Measurements from ENCODE around the gene IDS.
"Not testable (repeated sequence)": the region's sequence is repeated elsewhere in the genome, so short reads cannot be mapped to it uniquely, and the experiment has no call there.

The IDS gene

GRCh38 chrX:149515954-149516602, 11.0 kb upstream of the IDS start:
- H3K4me1 ChIP-seq: peaks cover 12% of the 10 kb centered on the region
- H3K9ac ChIP-seq: no peak overlapping the region
- H3K4me2 ChIP-seq: no peak overlapping the region
- no peaks in the 10 kb centered on the region for H3K27me3 ChIP-seq
- no peak for TF ChIP-seq Cebpa-rat (IDR thresholded peaks at IDR 0.05)
- no peaks in the 10 kb centered on the region for H3K36me3 ChIP-seq
- H3K27ac ChIP-seq: no peak overlapping the region
- H3K4me3 ChIP-seq: no peak overlapping the region
- no peaks in the 10 kb centered on the region for H4K20me1 ChIP-seq
- no peaks in the 10 kb centered on the region for H3K9me3 ChIP-seq

GRCh38 chrX:149513825-149514428, 8.8 kb upstream of the IDS start:
- no peak for TF ChIP-seq Cebpa-rat (IDR thresholded peaks at IDR 0.05)
- Histone ChIP-seq H3K36me3 (no peaks in the 10 kb centered on the region), H3K4me2 (peak overlapping the region; percentile 49), H3K27ac (no peak overlapping the region), H3K27me3 (no peaks in the 10 kb centered on the region), H3K9ac (no peak overlapping the region), H4K20me1 (no peaks in the 10 kb centered on the region), H3K4me3 (no peak overlapping the region), H3K9me3 (no peaks in the 10 kb centered on the region), H3K4me1 (peaks cover 12% of the 10 kb centered on the region)

- H3K4me2 ChIP-seq: no peak overlapping the region
- H3K27me3 ChIP-seq: no peaks in the 10 kb centered on the region
- no peaks in the 10 kb centered on the region for H4K20me1 ChIP-seq
- H3K4me3 ChIP-seq: no peak overlapping the region
- no peak overlapping the region for H3K9ac ChIP-seq
- no peak overlapping the region for H3K27ac ChIP-seq
- no peak for TF ChIP-seq Cebpa-rat (IDR thresholded peaks at IDR 0.05)
- H3K36me3 ChIP-seq: no peaks in the 10 kb centered on the region
- peaks cover 12% of the 10 kb centered on the region for H3K4me1 ChIP-seq
- no peaks in the 10 kb centered on the region for H3K9me3 ChIP-seq
Measured at GRCh38 chrX:149512225-149512885, 7.2 kb upstream of the IDS start.

GRCh38 chrX:149511081-149511480, 6.0 kb upstream of the IDS start:
- no peak for TF ChIP-seq Cebpa-rat (IDR thresholded peaks at IDR 0.05)
- H3K36me3 ChIP-seq: no peaks in the 10 kb centered on the region
- H3K4me2 ChIP-seq: no peak overlapping the region
- peaks cover 12% of the 10 kb centered on the region for H3K4me1 ChIP-seq
- H3K9me3 ChIP-seq: no peaks in the 10 kb centered on the region
- H3K27me3 ChIP-seq: no peaks in the 10 kb centered on the region
- H3K9ac ChIP-seq: no peak overlapping the region
- no peaks in the 10 kb centered on the region for H4K20me1 ChIP-seq
- H3K27ac ChIP-seq: no peak overlapping the region
- H3K4me3 ChIP-seq: no peak overlapping the region

GRCh38 chrX:149510386-149510785, 5.3 kb upstream of the IDS start:
- Histone ChIP-seq H3K36me3 (no peaks in the 10 kb centered on the region), H3K4me3 (no peak overlapping the region), H3K27me3 (no peaks in the 10 kb centered on the region), H3K9me3 (no peaks in the 10 kb centered on the region), H3K4me2 (no peak overlapping the region), H3K27ac (no peak overlapping the region), H3K9ac (no peak overlapping the region), H3K4me1 (peaks cover 12% of the 10 kb centered on the region), H4K20me1 (no peaks in the 10 kb centered on the region)
- no peak for TF ChIP-seq Cebpa-rat (IDR thresholded peaks at IDR 0.05)

- TF ChIP-seq Cebpa-rat (IDR thresholded peaks at IDR 0.05): no peak
- Histone ChIP-seq H3K4me3 (no peak overlapping the region), H4K20me1 (no peaks in the 10 kb centered on the region), H3K9ac (no peak overlapping the region), H3K27me3 (no peaks in the 10 kb centered on the region), H3K4me1 (peaks cover 12% of the 10 kb centered on the region), H3K4me2 (no peak overlapping the region), H3K27ac (no peak overlapping the region), H3K9me3 (no peaks in the 10 kb centered on the region), H3K36me3 (no peaks in the 10 kb centered on the region)
Measured at GRCh38 chrX:149508467-149508866, 3.4 kb upstream of the IDS start.

GRCh38 chrX:149506349-149506748, 1.2 kb upstream of the IDS start:
- Histone ChIP-seq H3K4me2 (no peak overlapping the region), H3K27ac (no peak overlapping the region)

GRCh38 chrX:149505671-149506070, 565 bp upstream of the IDS start:
- H4K20me1 ChIP-seq: peaks cover 8% of the 10 kb centered on the region; the same call in 1 of the 2 replicates
- no peaks in the 10 kb centered on the region for H3K27me3 ChIP-seq
- peak overlapping the region; percentile 63 for H3K4me2 ChIP-seq
- H3K36me3 ChIP-seq: peaks cover 20% of the 10 kb centered on the region
- peak overlapping the region; percentile 71; the same call in 1 of the 2 replicates for H3K4me3 ChIP-seq
- H3K4me1 ChIP-seq: peaks cover 11% of the 10 kb centered on the region
- TF ChIP-seq Cebpa-rat (IDR thresholded peaks at IDR 0.05): no peak
- H3K9ac ChIP-seq: no peak overlapping the region
- H3K9me3 ChIP-seq: no peaks in the 10 kb centered on the region
- no peak overlapping the region for H3K27ac ChIP-seq

More at GRCh38 chrX:149506349-149506748, 1.2 kb upstream of the IDS start:
- Histone ChIP-seq H3K4me1 (peaks cover 11% of the 10 kb centered on the region), H3K27me3 (no peaks in the 10 kb centered on the region), H3K9ac (no peak overlapping the region), H3K9me3 (no peaks in the 10 kb centered on the region), H3K4me3 (no peak overlapping the region), H3K36me3 (peaks cover 14% of the 10 kb centered on the region), H4K20me1 (peaks cover 8% of the 10 kb centered on the region; the same call in 1 of the 2 replicates)
- no peak for TF ChIP-seq Cebpa-rat (IDR thresholded peaks at IDR 0.05)

- H3K9me3 ChIP-seq: no peaks in the 10 kb centered on the region
- no peak for TF ChIP-seq Cebpa-rat (IDR thresholded peaks at IDR 0.05)
- peak overlapping the region; percentile 77 for H3K9ac ChIP-seq
- H3K4me2 ChIP-seq: peak overlapping the region; percentile 63
- peak overlapping the region; percentile 79 for H3K27ac ChIP-seq
- H4K20me1 ChIP-seq: peaks cover 8% of the 10 kb centered on the region; the same call in 1 of the 2 replicates
- H3K4me1 ChIP-seq: peaks cover 11% of the 10 kb centered on the region
- peaks cover 33% of the 10 kb centered on the region for H3K36me3 ChIP-seq
- H3K27me3 ChIP-seq: no peaks in the 10 kb centered on the region
- H3K4me3 ChIP-seq: peak overlapping the region; percentile 71
Measured at GRCh38 chrX:149504226-149504914, 736 bp downstream of the IDS start.

- H3K9me3 ChIP-seq, H4K20me1 ChIP-seq, H3K9ac ChIP-seq, H3K27me3 ChIP-seq, H3K27ac ChIP-seq, H3K4me3 ChIP-seq: not testable (repeated sequence)
- H3K36me3 ChIP-seq: peaks cover 43% of the 10 kb centered on the region
- peak overlapping the region; percentile 63 for H3K4me2 ChIP-seq
- H3K4me1 ChIP-seq: peaks cover 11% of the 10 kb centered on the region
Measured at GRCh38 chrX:149503446-149503845, 1.7 kb downstream of the IDS start.

- not testable (repeated sequence) for H4K20me1 ChIP-seq, H3K4me2 ChIP-seq, H3K27me3 ChIP-seq, H3K4me3 ChIP-seq, H3K9ac ChIP-seq, H3K9me3 ChIP-seq, H3K27ac ChIP-seq
- Histone ChIP-seq H3K36me3 (peaks cover 48% of the 10 kb centered on the region), H3K4me1 (peaks cover 11% of the 10 kb centered on the region)
Measured at GRCh38 chrX:149502923-149503322, 2.2 kb downstream of the IDS start.

All from BLaER1 (cell line).